DMS153 treated with DMSO at 0.1 percent for 48 hours (cell line): ENCODE data around the gene PIP5KL1.

Experiments
- DNase-seq: peaks from one replicate; lab custom pipeline; 2025; ENCODE audit not compliant: unreplicated experiment; lab: John Stamatoyannopoulos, UW

PIP5KL1 gene

DNA sequence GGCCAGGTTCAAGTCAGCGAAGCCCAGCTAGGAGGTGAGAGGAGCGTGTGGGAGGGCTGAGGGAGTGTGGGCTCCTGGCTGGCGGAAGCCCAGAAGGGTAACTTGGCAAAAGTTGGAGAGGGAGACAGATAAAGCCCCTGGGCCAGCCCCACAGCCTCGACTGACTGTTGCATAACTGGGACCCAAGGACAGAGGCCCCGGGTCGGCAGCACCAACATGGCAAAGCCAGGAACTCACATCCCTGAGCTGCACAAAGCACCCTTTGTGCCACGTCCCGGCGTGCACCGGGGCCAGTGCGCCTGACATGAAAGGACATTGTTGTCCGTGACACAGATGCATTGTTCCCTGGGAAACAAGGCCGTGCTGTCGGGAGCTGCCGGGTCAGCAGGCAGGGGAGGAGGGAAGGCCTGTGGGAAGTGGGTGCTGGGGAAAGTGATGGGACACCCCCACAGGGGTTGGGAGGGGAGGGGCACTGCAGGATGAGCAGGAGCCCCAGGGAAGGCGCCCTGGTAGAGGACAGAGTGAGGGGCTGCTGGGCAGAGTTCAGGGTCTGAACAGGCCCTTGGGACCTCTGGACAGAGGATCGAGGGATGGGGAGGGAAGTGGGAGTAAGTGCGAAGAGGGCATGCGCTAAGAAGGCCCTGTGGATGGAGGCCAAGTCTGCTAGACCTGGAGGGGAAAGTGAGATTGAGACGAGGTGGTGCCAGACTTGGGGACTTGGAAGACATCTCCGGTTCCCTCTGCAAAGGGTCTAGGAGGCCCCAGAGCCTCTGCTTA is 20.1 kb upstream of the PIP5KL1 start:
- DNase-seq = no peak

DNA sequence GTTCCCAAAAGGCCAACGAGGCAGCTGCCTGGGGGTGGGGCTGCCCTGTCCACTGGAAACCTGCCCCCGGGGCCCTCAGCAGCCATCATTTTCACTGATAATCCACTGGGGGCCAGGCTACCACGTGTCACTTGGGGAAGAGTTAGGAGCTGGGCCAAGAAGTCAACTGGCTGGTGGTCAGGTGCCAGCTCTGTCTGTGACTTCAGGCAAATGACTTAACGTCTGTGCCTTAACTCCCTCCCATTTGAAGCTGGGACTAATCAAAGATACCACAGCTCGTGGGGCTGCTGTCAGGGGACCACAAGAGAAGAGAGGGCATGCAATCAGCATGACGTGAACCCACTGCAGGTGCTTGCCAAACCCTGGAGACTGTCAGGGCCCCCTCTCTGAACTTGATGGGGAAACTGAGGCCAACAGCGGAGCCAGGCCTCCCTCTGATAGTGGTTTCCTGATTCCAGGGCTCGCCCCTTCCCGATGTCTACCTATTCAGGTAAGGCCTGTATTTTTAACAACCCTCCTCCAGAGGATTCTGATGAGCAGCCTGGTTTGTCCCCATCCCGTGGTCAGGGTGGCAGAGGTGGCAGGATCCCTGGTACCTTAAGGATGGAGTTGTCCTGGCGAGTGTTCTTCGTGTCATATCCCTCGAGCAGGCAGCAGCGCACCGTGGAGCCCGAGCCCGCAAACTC is 19.4 kb upstream of the PIP5KL1 start:
- no peak for DNase-seq

DNA sequence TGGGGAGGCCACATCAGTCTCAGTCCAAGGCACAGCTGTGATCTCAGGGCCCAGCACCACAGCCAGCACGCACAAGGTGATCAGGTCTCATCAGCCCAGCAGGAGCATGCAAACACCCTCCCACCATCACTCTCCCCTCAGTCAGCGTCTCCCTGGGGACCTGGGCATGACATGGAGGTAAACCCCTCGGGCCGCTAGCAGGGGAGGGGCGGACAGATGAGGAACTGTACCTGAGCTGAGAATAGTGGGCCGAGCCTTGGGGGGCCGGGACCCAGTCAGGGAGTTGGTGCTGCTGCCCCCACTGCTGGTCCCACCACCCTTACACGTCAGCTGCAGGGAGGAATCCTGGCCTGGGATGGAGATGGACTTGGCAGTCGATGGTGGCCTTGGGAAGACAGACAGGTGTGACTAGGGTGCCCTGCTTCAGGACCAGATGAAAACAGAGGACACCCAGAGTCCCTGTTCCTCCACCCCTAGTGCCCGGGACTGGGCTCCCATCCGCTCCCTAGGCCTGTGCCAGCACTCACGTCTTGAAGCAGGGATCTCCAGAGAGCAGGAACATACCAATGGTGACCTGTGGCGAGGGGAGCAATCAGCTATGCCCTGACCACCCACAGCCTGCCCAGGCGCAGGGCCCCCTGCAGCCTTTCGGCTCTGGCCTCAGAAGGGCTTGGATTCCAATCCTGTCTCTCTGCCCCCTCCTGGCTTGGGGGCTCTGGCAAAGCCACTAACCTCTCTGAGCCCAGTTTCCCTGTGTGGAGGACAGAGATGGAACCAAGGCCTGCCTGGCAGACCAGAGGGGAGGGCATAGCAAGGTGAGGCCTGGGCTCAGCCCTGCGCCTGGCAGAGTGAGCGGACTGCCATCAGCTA is 17.5 kb upstream of the PIP5KL1 start:
- no peak for DNase-seq

DNA sequence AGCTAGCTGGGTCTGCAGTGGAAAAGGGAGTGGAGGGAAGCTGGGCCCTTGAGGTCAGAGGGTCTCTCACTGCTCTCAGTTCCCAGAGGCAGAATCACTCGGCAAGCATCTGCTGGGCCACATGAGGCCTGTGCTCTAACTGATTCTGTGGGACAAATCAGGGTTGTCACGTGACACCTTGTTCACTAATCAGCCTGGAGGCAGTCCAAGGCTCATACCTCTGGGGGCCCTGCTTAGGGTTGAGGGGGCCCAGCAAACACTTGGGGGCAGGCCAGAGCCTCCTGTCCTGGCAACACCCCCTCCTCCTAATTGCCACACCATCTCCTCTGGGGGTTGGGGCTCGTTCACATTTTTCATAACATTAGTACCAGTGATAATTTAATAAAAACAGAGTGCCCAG is 16.2 kb upstream of the PIP5KL1 start:
- no peak for DNase-seq

DNA sequence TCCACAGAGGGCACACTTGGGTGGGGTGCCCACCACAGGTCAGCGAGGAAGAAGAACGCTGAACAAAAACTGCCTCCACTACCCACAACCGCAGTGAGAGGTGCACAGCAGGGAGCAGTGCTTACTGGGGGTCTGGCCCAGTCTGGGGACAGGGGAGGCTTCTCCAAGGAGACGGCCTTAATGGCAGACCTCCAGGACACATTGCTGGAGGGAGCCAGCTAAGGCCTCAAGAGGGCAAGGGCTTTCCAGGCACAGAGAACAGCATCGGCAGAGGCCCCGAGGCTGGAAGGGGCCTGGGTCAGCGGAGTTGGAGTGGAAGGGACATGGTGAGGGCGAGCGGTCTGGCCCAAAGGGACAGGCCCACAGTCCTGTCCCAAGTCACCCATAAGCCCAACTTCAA is 15.4 kb upstream of the PIP5KL1 start:
- no peak for DNase-seq

DNA sequence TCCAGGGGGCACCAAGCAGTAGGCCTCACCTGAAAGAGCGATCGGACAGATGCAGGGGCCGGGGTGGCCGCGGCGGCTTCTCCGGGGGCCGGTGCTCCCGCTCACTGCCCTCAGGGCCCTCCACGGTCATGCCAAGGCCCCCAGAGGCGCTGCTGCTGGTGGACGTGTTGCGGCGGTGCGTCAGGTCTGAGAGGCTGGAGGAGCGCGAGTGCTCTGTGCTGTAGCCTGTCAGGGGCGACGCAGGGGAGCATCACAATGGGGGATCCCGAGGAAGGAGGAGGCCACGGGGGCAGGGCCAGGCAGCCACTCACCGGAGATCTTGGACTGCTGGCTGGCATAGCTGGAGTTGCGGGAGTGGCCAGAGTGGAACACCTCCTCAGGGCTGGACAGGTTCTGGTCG is 14.8 kb upstream of the PIP5KL1 start:
- no peak for DNase-seq

DNA sequence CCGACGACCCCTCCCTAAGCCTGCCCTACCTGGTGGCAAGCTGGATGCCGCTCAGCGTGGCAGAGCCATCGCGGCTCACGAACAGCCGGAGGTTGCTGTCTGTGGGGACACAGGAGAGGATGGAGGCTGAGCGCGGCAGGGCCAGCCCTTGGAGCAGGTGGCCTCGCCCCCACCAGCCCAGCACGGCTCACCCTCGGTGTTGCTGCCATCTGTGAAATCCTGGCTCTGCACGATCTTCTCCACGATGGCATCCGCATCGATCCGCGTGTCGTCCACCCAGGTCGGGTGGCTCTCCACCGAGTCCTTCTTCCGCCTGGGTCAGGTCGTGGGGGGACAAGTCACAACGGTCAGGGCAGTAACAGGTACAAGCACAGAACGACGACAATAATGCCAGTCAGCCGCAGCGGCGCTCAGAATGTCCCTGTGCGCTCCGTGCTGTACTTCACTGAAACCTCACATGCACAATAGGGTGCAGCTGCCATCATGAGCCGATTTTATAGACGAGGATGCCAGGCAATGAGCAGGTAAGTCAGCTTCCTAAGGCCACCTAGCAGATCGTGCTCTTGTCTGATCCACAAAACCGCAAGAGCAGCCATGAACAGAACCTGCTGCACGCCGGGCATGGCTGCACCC is 14.1 kb upstream of the PIP5KL1 start:
- no peak for DNase-seq

DNA sequence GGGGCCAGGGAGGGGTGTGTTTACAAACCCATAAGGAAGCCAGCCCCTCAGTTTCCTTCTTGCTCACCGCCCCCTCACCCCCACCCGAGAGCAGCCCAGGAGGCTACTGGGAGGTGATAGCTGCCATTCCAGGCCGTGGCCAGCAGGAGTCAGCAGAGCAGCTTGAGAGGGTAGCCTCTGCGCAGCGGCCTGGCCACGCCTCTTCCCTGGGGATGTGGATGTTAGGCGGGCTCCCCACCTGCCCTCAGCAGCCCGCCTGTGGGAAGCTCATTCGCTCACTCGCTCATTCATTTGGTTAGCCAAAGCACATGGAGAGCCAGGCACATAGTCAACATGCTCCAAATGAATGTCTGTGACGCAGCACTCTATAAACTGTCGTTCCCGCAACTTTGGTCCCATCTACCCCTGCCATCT is 13.2 kb upstream of the PIP5KL1 start:
- peak; percentile 22 for DNase-seq

DNA sequence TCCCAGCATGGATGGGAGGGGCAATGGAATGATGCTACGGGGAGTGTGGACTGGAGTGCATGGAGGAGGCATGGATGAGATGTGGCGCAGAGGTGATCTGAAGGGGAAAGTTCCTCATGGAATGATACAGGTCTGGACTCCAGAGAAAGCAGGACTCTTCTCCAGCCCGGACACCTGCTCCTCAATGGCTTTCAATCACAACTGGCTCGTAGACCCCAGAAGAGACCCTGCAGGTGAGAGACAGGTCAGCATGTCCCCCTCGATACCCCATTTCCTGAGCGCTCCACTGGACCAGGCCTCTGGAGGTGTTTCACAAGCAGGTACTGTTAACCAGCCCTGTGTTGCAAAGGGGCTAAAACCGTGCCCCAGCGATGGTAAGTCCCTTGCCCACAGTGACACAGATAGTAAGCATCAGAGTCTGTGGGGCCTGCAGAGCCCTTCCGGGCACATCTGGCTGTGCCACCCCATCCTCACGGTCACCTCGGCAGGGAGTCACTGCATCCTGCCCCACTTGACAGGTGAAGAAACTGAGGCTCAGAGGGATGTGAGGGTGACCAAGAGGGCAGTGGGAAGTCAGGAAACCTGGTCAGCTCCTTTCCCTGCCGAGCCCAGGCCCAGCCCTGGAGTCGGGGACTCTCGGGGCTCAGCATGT is 12.6 kb upstream of the PIP5KL1 start:
- DNase-seq = no peak

DNA sequence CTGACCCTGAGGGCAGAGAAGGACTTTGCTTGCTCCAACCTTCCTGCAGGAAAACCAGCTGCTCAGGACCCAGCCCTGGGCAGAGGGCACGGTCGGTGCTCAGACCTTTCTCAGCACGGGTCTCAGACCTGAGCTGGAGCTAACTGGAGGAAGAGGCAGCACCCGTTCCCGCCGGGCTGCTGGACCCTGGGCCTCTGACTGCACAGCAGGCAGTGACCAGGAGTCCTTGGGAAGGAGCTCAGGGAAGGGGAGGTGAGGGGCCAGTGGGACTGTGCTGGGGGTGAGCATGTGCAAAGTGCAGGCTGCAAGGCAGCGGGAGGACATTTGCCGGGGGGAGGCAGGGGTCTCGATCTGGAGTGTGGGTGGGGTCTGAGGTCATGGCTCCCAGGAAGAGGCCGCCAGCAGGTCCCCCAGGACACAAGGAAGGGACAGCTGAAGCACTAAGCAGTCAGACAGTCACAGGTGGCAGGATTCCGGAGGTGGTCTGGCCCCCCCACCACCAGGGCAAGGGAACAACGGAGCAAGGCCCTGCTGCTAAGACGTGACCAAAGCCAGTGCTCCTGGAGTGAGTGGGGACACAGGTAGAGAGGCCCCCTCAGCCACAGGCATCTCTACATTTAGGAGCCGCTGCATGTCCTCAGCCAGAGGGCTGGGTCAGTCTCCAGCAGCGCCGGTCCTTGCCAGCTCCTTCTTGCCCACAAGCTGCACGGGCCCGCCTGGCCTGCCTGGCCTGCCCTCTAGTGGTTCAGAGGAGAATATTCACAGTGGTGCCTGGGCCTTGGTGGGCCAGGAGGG is 11.8 kb upstream of the PIP5KL1 start:
- DNase-seq = no peak

DNA sequence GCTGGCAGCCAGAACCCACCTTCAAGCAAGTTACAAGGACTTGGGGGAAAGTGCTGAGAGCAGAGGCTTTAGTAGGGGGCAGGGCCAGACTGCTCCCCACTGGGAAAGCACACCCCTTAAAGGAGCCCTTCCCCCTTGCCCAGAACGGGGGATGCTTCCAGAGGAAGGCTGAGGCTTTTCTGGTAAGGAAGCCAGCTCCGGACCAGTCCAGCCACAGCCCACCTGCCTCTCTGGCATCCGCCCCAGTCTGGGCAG is 11.3 kb upstream of the PIP5KL1 start:
- no peak for DNase-seq

DNA sequence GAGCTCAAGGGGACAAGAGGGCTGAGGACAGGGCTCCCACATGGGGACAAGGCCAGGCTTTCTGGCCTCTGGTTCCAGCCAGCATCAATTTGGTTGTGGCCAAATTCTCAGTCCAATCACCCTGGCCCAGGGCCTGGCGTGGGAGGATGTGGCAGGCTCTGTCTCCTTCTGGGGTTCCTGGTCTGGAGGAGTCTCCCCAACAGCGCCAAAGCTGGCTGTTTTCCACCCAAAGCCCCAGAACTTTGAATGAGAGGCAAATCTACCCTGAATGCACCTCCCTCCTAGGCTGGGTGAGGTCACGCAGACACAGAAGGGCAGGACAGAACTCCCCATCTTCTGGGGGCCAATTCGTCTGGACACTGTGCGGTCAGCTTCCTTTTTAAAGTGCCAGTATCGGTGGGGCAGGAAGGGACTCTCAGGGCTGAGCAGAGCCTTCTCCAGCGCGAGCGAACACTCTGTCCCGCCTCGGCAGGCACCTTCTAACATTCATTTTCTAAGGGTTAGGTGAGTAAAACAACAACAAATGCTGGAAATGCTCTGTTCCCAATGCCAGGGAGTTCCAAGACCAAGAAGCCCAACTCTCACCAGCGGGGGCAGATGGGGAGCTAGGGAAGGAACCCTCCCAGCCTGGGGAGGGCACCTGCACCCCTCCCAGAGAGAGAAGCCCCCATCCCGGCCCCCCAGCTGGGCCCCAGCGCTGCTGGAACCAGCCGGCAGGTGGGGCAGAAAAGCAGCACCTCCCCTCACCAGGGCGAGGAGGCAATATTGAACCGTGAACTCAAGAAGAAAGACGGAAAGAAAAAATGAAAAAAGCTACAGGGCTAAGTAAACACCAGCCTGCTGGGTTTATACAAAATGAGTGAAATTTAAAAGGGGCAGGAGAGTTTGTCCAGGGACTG is 10.7 kb upstream of the PIP5KL1 start:
- no peak for DNase-seq

DNA sequence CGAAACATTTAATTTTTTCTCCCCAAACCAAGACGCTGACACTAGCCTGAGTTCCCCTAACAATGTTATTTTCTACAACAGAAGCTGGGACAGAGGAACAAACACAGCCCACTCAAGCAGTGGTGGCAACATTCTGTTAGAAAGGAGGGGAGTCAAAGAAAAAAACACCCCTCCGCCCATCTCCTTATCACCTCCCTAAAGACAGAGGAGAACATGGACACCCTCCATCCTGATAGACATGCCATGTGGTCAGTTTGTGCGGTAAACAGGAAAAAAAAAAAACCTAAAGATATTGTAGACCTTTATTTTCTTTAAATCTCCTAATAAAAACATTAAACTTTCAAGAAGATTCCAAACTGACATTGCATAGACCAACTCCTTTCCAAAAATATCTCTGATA is 10.0 kb upstream of the PIP5KL1 start:
- DNase-seq = no peak

DNA sequence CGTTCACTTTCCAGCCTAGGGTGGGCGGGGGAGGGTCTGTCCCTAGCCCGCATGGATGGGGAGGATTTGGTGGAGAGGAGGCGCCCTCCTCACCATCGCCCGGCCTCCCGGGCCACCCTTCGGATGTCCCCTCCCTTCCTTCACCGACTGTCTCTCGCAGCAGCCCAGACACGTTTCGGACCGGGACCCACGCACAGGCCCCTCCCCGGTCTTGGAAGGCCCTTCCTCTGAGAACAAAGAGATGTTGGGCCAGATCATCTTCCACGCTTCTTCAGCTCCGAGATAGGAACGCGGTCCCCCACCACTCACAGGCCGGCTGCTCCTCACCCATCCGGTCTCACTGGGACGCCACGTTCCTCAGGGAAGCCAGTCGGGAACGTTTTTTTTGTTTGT is 7.7 kb upstream of the PIP5KL1 start:
- no peak for DNase-seq

DNA sequence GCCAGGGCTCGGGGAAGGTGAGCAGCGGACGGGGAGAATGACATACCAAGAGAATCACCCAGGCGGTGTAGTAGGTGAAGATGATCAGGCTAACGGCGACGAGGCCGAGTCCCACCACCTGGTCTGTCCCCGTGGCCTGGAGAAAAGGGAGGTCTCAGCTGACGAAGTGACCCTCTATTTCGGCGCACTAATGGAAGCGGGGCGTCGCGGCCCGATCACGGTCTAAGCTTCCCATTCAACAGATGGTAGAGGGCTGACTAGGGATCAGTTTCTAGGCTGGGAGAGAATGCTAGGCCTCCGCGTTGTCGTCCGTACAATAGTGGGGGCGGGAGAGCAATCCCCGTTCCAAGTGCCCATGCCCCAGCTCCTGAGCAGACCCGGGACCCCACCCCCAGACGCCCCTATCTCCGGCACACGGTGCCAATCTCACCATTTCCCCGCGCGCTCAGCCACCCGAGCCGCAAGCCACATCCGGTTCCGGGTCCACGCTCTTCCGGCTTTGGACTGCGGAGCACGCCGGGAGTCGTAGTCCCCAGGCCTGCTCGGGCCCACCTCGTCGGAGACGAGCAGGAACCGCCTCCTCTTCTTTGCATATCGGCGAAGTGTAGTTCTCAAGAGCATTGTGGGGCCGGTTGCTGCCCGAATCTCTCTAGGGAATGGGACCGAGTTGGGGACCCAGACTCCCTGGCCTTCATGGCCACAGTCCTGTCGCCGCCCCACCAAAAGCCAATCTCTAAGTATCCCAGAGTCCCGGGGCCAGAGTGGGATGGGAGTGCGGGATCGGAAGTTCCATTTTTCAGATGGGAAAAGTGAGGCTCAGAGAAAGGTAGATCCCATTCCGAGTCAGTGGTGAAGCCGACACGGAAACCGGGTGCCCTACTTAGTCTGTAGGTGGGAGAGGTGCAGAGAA is 7.1 kb upstream of the PIP5KL1 start, which contains the start of gene DPM2:
DPM2 (minus strand) TSS at position 467 of the 910 bp plus-strand sequence; CDS start at position 433, 34 bp downstream.
- peak; percentile 74 for DNase-seq

DNA sequence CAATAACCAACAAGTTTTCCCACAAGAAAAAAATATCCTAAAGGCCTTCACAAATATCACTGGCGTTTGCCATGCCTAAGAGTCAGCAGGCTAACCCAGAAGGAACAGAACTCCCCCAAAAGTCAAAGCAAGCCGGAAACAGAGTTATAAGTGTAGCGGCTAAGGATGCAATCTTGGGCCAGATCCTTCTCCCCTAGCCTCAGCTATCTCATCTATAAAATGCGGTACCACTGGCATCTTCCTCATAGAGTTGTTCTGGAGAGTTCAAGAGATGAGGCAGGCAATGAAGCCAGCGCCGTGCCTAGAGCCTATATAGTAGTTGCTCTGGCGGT is 6.4 kb upstream of the PIP5KL1 start:
- DNase-seq = no peak

DNA sequence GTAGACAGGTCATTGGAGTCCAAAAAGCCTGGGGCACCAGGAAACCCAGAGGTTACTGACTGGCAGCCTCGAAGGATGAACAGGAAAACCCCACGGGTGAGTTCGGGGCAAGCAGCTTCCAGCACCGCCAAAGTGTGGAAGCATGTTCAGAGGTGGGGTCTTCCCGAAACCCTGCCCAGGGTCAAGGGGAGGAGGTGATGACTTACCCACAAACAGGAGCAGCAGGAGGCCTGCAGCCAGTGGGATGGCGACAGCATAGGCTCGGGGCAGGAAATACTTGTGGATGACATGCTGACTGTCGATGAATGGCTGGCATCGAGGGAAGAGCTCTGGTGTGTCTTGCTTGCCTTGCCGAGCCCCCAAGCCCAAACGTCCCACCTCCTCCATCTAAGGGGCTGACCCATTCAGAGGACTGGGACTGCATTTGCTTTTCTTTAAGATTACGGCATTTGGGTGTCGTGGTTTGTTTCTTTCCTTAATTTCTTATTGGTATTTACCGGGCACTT is 5.8 kb upstream of the PIP5KL1 start:
- DNase-seq = no peak

DNA sequence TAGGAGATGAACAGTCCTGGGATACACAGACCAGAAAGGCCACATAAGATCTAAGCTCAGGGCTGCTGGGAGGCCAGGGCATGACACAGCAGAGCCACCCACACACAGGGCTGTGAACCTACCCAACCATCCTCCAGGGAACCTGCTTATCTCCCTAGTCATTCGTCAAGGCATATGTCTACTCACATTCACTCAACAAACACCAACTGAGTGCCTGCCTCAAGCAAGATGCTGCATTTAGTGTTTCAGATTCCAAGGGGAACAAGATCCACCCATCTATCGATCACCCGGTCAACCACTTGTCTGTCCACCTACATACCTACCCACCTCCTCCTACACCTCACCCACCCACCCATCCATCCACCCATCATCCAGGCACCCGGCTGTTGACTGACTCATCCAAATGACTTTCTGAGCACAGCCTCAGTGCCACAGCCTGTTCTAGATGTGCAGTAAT is 5.2 kb upstream of the PIP5KL1 start:
- no peak for DNase-seq
